ENCODE measurements around the gene MSI2. TPM values are rescaled to one million over a fixed set of nuclear protein-coding genes. Genes with fewer than 3 reads are reported as not detected.

Gene MSI2
- total and polyA plus RNA-seq, 2 donors (not counting 3 experiments of a cell fraction or from before 2014, with no cell fraction given), result 20.9 to 59.3 TPM

DNA sequence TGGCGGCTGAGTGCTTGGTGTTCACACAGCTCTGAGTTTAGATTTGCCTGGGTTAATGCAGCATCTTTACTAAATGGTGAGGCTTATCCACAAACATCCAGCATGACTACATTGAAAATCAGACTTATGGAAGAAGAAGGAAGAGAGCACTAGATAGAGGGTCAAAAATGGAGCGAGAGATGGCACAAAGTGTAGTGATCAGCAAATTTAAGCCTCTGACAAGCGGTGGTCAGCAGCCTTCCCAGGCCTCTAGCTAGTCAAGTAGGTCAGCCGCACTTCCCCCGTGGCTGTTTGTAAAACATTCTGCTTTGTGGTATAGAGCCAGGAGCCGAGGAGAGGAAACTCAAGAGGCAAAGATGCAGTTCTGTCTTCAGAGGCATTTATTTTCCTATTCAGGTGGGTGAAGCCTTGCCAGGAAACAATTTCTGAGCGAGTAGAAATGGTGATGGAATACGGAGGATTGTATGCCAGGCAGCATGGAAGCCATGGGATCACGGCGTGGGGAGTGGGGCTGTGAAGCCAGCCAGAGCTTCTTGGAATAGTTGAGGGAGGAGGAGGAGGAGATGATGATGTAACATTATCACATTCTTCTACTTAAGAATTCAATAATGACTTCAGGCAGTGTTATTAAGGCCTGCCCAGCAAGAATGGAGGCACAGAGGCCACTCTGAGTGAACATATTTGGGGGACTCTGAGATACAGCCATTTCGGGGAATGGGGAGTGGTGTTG is 118.9 kb downstream of the MSI2 start:
- no peak overlapping the region for H3K4me3 ChIP-seq (replicated peaks in 1 of 3; ENCODE audit: insufficient read depth in 1 of 3, low read depth in 1 of 3, low read length in 3 of 3)
- ChIA-PET CTCF (interaction anchor here (1.1 to 2.1 kb wide), 2 partner anchors 11 to 132 kb away, joined by 3 to 5 read pairs; no protein-coding TSS in a partner anchor), POLR2A (no interaction called here)
- H3K27me3 ChIP-seq (ENCODE audit: control insufficient read depth in 2 of 2, insufficient read depth in 2 of 2, low read length in 2 of 2), result no peaks in the 10 kb centered on the region
- no peak overlapping the region for H2AFZ ChIP-seq (ENCODE audit: low read depth, low read length)
- intact Hi-C loops (cut with micrococcal nuclease), result loop anchor here (5.0 kb wide), 2 partner anchors 47 to 118 kb away; partner anchors contain the start of gene MSI2
- no peaks in the 10 kb centered on the region for H3K36me3 ChIP-seq (ENCODE audit: control insufficient read depth in 2 of 2, extremely low read depth in 1 of 2, insufficient read depth in 2 of 2, low read length in 2 of 2)
- DNase-seq (ENCODE audit: low read depth, low spot score), result no peak
- no peaks in the 10 kb centered on the region for H3K79me2 ChIP-seq (ENCODE audit: control insufficient read depth, insufficient read depth, low read length)
- no peak overlapping the region for H3K4me2 ChIP-seq (ENCODE audit: insufficient read depth, low read length)
- BruUV-seq (replicated peaks), result no TSS peak
- no peaks in the 10 kb centered on the region for H3K9me1 ChIP-seq (replicated peaks; ENCODE audit: control insufficient read depth, extremely low read depth, insufficient read depth, low read length)
- TF ChIP-seq GATA2 (IDR thresholded peaks at IDR 0.05; ENCODE audit: insufficient read depth, insufficient read length, low read depth, low read length), result no peak
- no peak for TF ChIP-seq JUN (IDR thresholded peaks at IDR 0.05; ENCODE audit: borderline replicate concordance, insufficient read depth, insufficient read length, low read depth)
- no peak for TF ChIP-seq EZH2 (IDR thresholded peaks at IDR 0.05; ENCODE audit: borderline replicate concordance, low read depth, low read length, severe bottlenecking)
- TF ChIP-seq, protein P1, sequence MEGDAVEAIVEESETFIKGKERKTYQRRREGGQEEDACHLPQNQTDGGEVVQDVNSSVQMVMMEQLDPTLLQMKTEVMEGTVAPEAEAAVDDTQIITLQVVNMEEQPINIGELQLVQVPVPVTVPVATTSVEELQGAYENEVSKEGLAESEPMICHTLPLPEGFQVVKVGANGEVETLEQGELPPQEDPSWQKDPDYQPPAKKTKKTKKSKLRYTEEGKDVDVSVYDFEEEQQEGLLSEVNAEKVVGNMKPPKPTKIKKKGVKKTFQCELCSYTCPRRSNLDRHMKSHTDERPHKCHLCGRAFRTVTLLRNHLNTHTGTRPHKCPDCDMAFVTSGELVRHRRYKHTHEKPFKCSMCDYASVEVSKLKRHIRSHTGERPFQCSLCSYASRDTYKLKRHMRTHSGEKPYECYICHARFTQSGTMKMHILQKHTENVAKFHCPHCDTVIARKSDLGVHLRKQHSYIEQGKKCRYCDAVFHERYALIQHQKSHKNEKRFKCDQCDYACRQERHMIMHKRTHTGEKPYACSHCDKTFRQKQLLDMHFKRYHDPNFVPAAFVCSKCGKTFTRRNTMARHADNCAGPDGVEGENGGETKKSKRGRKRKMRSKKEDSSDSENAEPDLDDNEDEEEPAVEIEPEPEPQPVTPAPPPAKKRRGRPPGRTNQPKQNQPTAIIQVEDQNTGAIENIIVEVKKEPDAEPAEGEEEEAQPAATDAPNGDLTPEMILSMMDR (IDR thresholded peaks at IDR 0.05; ENCODE audit: extremely low read depth in 1 of 2, insufficient read depth in 1 of 2, low read depth in 1 of 2, low read length in 2 of 2), result no peak
- no peak for TF ChIP-seq POLR2A (IDR thresholded peaks at IDR 0.05; ENCODE audit: low read depth, low read length)
- TF ChIP-seq, protein P2, sequence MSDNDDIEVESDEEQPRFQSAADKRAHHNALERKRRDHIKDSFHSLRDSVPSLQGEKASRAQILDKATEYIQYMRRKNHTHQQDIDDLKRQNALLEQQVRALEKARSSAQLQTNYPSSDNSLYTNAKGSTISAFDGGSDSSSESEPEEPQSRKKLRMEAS (IDR thresholded peaks at IDR 0.05; ENCODE audit: insufficient read depth, insufficient read length), result no peak
- TF ChIP-seq MYC (IDR thresholded peaks at IDR 0.05; ENCODE audit: low read depth, low read length), result no peak
- TF ChIP-seq POLR2AphosphoS5 (IDR thresholded peaks at IDR 0.05; ENCODE audit: insufficient read depth, low read depth, low read length), result no peak
- no peak for TF ChIP-seq FOS (IDR thresholded peaks at IDR 0.05; ENCODE audit: borderline replicate concordance, insufficient read depth, low read length)
- peaks cover 10% of the 10 kb centered on the region for H3K4me1 ChIP-seq (ENCODE audit: control insufficient read depth, extremely low read depth, insufficient read depth, low read length)
- no peaks in the 10 kb centered on the region for H3K9me3 ChIP-seq (replicated peaks; ENCODE audit: control insufficient read depth, insufficient read depth, low read length)
- dilution Hi-C loops (cut with MboI; ENCODE audit: extremely low pct_ligation_motif_present, low sequenced_read_pairs), result no loop called here
- H3K9ac ChIP-seq (replicated peaks; ENCODE audit: extremely low read depth, insufficient read depth, low read length), result no peak overlapping the region
- H4K20me1 ChIP-seq (replicated peaks; ENCODE audit: control insufficient read depth, extremely low read depth, insufficient read depth, low read length), result no peaks in the 10 kb centered on the region
- no peak overlapping the region for H3K27ac ChIP-seq (ENCODE audit: insufficient read depth, low read depth, low read length)
- no peak for FAIRE-seq

Data from endothelial cell of umbilical vein (primary cell).